H1 (cell line): ENCODE data around the gene CSAD. TPM values are rescaled to one million over a fixed set of nuclear protein-coding genes. Genes with fewer than 3 reads are reported as not detected.

Experiments used
- CBX5 ChIP-seq: fragments of 300-800, 300-1000 bp; sonication (generic); IDR thresholded peaks from 2 replicates; pipeline ENCODE4 v1.7.1; 2016; ENCODE audit warnings: antibody characterized with exemption, low read length, low read depth
- GABPA ChIP-seq: IDR thresholded peaks from 2 replicates; pipeline ENCODE4 v1.6.1; 2011; ENCODE audit warnings: mild to moderate bottlenecking, low read length, moderate library complexity, borderline replicate concordance; ENCODE audit not compliant: insufficient read depth
- JUND ChIP-seq: IDR thresholded peaks from 2 replicates; pipeline ENCODE4 v1.6.1; 2011; ENCODE audit warnings: mild to moderate bottlenecking, improper control_type of control experiment, low read length
- KDM1A ChIP-seq: fragments of 200-600, 300-600 bp; sonication (generic); IDR thresholded peaks from 2 replicates; pipeline ENCODE4 v1.7.1; 2016; ENCODE audit warnings: mild to moderate bottlenecking, low read length, borderline replicate concordance
- KDM4A ChIP-seq: IDR thresholded peaks from one replicate; pipeline ENCODE4 v1.7.1; 2012; ENCODE audit warnings: low read depth, mild to moderate bottlenecking, moderate library complexity, low read length, inconsistent platforms; ENCODE audit not compliant: severe bottlenecking
- SAP30 ChIP-seq: fragments of 300-600 bp; sonication (generic); IDR thresholded peaks from 2 replicates; pipeline ENCODE4 v1.7.1; 2012; ENCODE audit warnings: low read length, moderate library complexity, mild to moderate bottlenecking, inconsistent platforms; ENCODE audit not compliant: insufficient read depth, insufficient replicate concordance
- SP1 ChIP-seq: IDR thresholded peaks from 2 replicates; pipeline ENCODE4 v1.6.1; 2011; ENCODE audit warnings: low read depth, low read length
- TCF12 ChIP-seq: IDR thresholded peaks from 2 replicates; pipeline ENCODE4 v1.6.1; 2011; ENCODE audit warnings: low read depth, mild to moderate bottlenecking, low read length
- polyA plus RNA-seq, 7 experiments: library from polyadenylated mRNA; depleted of rRNA in 3 of 7; stranded (reverse) in 5 of 7; unstranded in 2 of 7; fragments of >200 nt in 5 of 7; fragments of 200-250 nt in 2 of 7; gene quantifications; 1 replicate in 5 of 7; 2 replicates in 1 of 7; 4 replicates in 1 of 7; pipeline versions ENCODE4 v1.2.1 to v1.2.3, GENCODE V29; 2011 to 2013; ENCODE audit warnings: missing spikeins in 2 of 7, mixed read lengths in 2 of 7
- total RNA-seq: library from RNA; stranded (reverse); fragmentation: NEBNext Ultra II Directional; extraction: Animal tissue kit (Norgen Biotek cat#: 25700); gene quantifications from 2 replicates; pipeline ENCODE4 v1.2.1, GENCODE V29; 2021
- TF ChIP-seq, protein P1 (sequence below): fragments of 300-600 bp; sonication (generic); IDR thresholded peaks from 2 replicates; pipeline ENCODE4 v1.7.1; 2012; ENCODE audit warnings: low read length, moderate library complexity, mild to moderate bottlenecking, inconsistent platforms; ENCODE audit not compliant: insufficient replicate concordance

CSAD gene
- total and polyA plus RNA-seq, 2 of the 8 experiments (the other 6 are each of a cell fraction or from before 2014, with no cell fraction given) = 8.8 to 11.3 TPM

- TF ChIP-seq SAP30 (no peak), TCF12 (no peak), JUND (no peak), CBX5 (no peak), GABPA (no peak), KDM4A (no peak), KDM1A (no peak), SP1 (peak; percentile 61; the same call in 1 of the 2 replicates)
- TF ChIP-seq, protein P1, sequence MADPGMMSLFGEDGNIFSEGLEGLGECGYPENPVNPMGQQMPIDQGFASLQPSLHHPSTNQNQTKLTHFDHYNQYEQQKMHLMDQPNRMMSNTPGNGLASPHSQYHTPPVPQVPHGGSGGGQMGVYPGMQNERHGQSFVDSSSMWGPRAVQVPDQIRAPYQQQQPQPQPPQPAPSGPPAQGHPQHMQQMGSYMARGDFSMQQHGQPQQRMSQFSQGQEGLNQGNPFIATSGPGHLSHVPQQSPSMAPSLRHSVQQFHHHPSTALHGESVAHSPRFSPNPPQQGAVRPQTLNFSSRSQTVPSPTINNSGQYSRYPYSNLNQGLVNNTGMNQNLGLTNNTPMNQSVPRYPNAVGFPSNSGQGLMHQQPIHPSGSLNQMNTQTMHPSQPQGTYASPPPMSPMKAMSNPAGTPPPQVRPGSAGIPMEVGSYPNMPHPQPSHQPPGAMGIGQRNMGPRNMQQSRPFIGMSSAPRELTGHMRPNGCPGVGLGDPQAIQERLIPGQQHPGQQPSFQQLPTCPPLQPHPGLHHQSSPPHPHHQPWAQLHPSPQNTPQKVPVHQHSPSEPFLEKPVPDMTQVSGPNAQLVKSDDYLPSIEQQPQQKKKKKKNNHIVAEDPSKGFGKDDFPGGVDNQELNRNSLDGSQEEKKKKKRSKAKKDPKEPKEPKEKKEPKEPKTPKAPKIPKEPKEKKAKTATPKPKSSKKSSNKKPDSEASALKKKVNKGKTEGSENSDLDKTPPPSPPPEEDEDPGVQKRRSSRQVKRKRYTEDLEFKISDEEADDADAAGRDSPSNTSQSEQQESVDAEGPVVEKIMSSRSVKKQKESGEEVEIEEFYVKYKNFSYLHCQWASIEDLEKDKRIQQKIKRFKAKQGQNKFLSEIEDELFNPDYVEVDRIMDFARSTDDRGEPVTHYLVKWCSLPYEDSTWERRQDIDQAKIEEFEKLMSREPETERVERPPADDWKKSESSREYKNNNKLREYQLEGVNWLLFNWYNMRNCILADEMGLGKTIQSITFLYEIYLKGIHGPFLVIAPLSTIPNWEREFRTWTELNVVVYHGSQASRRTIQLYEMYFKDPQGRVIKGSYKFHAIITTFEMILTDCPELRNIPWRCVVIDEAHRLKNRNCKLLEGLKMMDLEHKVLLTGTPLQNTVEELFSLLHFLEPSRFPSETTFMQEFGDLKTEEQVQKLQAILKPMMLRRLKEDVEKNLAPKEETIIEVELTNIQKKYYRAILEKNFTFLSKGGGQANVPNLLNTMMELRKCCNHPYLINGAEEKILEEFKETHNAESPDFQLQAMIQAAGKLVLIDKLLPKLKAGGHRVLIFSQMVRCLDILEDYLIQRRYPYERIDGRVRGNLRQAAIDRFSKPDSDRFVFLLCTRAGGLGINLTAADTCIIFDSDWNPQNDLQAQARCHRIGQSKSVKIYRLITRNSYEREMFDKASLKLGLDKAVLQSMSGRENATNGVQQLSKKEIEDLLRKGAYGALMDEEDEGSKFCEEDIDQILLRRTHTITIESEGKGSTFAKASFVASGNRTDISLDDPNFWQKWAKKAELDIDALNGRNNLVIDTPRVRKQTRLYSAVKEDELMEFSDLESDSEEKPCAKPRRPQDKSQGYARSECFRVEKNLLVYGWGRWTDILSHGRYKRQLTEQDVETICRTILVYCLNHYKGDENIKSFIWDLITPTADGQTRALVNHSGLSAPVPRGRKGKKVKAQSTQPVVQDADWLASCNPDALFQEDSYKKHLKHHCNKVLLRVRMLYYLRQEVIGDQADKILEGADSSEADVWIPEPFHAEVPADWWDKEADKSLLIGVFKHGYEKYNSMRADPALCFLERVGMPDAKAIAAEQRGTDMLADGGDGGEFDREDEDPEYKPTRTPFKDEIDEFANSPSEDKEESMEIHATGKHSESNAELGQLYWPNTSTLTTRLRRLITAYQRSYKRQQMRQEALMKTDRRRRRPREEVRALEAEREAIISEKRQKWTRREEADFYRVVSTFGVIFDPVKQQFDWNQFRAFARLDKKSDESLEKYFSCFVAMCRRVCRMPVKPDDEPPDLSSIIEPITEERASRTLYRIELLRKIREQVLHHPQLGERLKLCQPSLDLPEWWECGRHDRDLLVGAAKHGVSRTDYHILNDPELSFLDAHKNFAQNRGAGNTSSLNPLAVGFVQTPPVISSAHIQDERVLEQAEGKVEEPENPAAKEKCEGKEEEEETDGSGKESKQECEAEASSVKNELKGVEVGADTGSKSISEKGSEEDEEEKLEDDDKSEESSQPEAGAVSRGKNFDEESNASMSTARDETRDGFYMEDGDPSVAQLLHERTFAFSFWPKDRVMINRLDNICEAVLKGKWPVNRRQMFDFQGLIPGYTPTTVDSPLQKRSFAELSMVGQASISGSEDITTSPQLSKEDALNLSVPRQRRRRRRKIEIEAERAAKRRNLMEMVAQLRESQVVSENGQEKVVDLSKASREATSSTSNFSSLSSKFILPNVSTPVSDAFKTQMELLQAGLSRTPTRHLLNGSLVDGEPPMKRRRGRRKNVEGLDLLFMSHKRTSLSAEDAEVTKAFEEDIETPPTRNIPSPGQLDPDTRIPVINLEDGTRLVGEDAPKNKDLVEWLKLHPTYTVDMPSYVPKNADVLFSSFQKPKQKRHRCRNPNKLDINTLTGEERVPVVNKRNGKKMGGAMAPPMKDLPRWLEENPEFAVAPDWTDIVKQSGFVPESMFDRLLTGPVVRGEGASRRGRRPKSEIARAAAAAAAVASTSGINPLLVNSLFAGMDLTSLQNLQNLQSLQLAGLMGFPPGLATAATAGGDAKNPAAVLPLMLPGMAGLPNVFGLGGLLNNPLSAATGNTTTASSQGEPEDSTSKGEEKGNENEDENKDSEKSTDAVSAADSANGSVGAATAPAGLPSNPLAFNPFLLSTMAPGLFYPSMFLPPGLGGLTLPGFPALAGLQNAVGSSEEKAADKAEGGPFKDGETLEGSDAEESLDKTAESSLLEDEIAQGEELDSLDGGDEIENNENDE = no peak
Observed at GRCh38 chr12:53224061-53224896, 43.6 kb upstream of the CSAD start (continued).
